Osteoblast (primary cell): ENCODE measurements around the gene ALKBH8. TPM values are rescaled to one million over a fixed set of nuclear protein-coding genes. Genes with fewer than 3 reads are reported as not detected.
"Not testable (repeated sequence)": the region's sequence is repeated elsewhere in the genome, so short reads cannot be mapped to it uniquely, and the experiment has no call there.

Experiments used
- DNase-seq: peaks from one replicate; pipeline ENCODE4 v3.0.0; 2011; ENCODE audit warnings: low spot score, mixed read lengths; ENCODE audit not compliant: insufficient read length; ENCODE audit errors: missing footprints
- H2AFZ ChIP-seq: 2 replicates; pipeline ENCODE4 v1.6.0; 2011; ENCODE audit warnings: mild to moderate bottlenecking, low read length
- H3K27ac ChIP-seq: 2 replicates; pipeline ENCODE4 v1.5.1; 2011; ENCODE audit warnings: mild to moderate bottlenecking, low read depth, low read length, moderate library complexity
- H3K27me3 ChIP-seq: 2 replicates; pipeline ENCODE4 v1.6.0; 2012; ENCODE audit warnings: mild to moderate bottlenecking, control low read depth, inconsistent platforms, low read length, moderate library complexity; ENCODE audit not compliant: insufficient read depth
- H3K36me3 ChIP-seq: 2 replicates; pipeline ENCODE4 v1.5.1; 2011; ENCODE audit warnings: mild to moderate bottlenecking, low read length, control low read depth, moderate library complexity; ENCODE audit not compliant: insufficient read depth
- H3K4me1 ChIP-seq: 2 replicates; pipeline ENCODE4 v1.5.1; 2011; ENCODE audit warnings: mild to moderate bottlenecking, low read length, control low read depth, moderate library complexity; ENCODE audit not compliant: insufficient read depth
- H3K4me2 ChIP-seq: 2 replicates; pipeline ENCODE4 v1.6.0; 2011; ENCODE audit warnings: mild to moderate bottlenecking, low read length; ENCODE audit not compliant: insufficient read depth
- H3K4me3 ChIP-seq: fragments of 200-600 bp; sonication (generic); 3 replicates; pipeline ENCODE4 v1.5.1; 2012; ENCODE audit warnings: mild to moderate bottlenecking, low read length, inconsistent platforms; ENCODE audit not compliant: insufficient read depth
- H3K79me2 ChIP-seq: 2 replicates; pipeline ENCODE4 v1.6.0; 2012; ENCODE audit warnings: mild to moderate bottlenecking, low read length, control low read depth, inconsistent platforms; ENCODE audit not compliant: insufficient read depth
- H3K9me3 ChIP-seq: 2 replicates; pipeline ENCODE4 v1.5.1; 2011; ENCODE audit warnings: low read depth, low read length, control low read depth
- H4K20me1 ChIP-seq: 2 replicates; pipeline ENCODE4 v1.6.0; 2012; ENCODE audit warnings: mild to moderate bottlenecking, low read length, control low read depth; ENCODE audit not compliant: insufficient read depth
- total RNA-seq: library from RNA; depleted of rRNA; stranded (reverse); fragments of >200 nt; gene quantifications from 2 replicates; pipeline ENCODE4 v1.2.3, GENCODE V29; 2012
- TF ChIP-seq, protein P1 (sequence below): IDR thresholded peaks from 2 replicates; pipeline ENCODE4 v1.5.1; 2011; ENCODE audit warnings: mild to moderate bottlenecking, low read depth, low read length, moderate library complexity; ENCODE audit errors: extremely low read depth

The ALKBH8 gene
- total RNA-seq, 1 donor: 6.2 TPM

DNA sequence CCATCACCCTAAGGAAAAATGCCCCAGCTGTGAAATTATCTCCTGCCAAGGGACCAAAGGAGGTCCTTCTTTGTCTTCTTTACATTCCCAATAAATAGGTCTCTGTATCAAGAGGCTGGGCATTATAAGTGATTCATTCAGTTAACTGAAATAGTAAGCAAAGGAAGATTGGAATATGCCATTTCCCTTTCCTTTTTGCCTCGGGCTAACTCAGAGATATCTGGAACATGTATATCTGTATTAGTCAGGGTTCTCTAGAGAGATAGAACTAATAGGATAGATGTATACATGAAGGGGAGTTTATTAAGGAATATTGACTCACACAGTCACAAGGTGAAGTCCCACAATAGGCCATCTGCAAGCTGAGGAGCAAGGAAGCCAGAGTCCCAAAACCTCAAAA is 92.6 kb downstream of the ALKBH8 start:
- Histone ChIP-seq H3K27me3 (no peaks in the 10 kb centered on the region), H3K79me2 (no peaks in the 10 kb centered on the region), H3K36me3 (no peaks in the 10 kb centered on the region), H4K20me1 (no peaks in the 10 kb centered on the region), H2AFZ (no peak overlapping the region), H3K9me3 (no peaks in the 10 kb centered on the region), H3K4me1 (no peaks in the 10 kb centered on the region), H3K27ac (no peak overlapping the region), H3K4me3 (no peak overlapping the region), H3K4me2 (no peak overlapping the region)
- DNase-seq: no peak
- TF ChIP-seq, protein P1, sequence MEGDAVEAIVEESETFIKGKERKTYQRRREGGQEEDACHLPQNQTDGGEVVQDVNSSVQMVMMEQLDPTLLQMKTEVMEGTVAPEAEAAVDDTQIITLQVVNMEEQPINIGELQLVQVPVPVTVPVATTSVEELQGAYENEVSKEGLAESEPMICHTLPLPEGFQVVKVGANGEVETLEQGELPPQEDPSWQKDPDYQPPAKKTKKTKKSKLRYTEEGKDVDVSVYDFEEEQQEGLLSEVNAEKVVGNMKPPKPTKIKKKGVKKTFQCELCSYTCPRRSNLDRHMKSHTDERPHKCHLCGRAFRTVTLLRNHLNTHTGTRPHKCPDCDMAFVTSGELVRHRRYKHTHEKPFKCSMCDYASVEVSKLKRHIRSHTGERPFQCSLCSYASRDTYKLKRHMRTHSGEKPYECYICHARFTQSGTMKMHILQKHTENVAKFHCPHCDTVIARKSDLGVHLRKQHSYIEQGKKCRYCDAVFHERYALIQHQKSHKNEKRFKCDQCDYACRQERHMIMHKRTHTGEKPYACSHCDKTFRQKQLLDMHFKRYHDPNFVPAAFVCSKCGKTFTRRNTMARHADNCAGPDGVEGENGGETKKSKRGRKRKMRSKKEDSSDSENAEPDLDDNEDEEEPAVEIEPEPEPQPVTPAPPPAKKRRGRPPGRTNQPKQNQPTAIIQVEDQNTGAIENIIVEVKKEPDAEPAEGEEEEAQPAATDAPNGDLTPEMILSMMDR: no peak

DNA sequence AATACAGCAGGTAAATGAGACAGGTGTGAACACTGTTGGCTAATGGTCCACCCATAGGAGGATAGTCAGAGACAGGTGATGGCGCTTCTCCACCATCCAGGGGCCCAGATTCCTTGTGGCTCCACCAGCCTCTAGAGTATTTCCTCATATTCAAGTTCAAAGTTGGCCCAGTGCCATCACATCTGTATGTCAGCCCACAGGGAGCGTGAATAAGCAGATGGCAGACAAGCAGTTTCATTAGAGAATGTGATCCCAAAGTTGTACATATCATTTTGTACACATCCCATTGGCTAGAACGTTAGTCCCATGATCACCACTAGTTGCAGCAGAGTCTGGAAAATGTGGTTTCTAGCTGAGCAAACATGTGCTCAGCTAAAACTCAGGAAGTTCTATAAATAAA is 96.9 kb downstream of the ALKBH8 start:
- no peaks in the 10 kb centered on the region for H3K4me1 ChIP-seq
- TF ChIP-seq, protein P1: no peak
- no peaks in the 10 kb centered on the region for H4K20me1 ChIP-seq
- H2AFZ ChIP-seq: no peak overlapping the region
- H3K4me3 ChIP-seq: no peak overlapping the region
- H3K27me3 ChIP-seq: no peaks in the 10 kb centered on the region
- no peak overlapping the region for H3K4me2 ChIP-seq
- H3K36me3 ChIP-seq: no peaks in the 10 kb centered on the region
- no peak overlapping the region for H3K27ac ChIP-seq
- H3K79me2 ChIP-seq: no peaks in the 10 kb centered on the region
- DNase-seq: no peak
- no peaks in the 10 kb centered on the region for H3K9me3 ChIP-seq

DNA sequence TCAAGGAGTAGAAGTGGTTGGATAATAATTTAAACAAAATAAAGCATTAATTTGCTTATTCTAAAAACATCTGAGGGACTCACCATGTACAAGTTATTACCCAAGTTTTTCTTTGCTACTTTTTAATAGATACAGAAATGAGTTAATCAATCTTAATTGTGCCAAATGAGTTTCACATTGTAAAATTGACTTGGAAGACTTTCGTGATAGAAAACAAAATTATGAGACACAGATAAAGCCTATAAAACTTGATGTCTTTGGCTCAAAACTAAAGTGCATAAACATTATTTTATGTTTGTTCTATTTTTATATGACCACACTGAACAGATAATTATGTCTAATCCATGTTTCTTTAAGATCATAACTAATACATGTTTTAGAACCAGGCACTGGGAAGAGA is 97.8 kb downstream of the ALKBH8 start:
- Histone ChIP-seq H4K20me1 (no peaks in the 10 kb centered on the region), H3K4me3 (no peak overlapping the region), H3K79me2 (no peaks in the 10 kb centered on the region), H3K36me3 (no peaks in the 10 kb centered on the region), H3K4me1 (no peaks in the 10 kb centered on the region), H3K27ac (no peak overlapping the region), H2AFZ (no peak overlapping the region), H3K9me3 (no peaks in the 10 kb centered on the region), H3K27me3 (no peaks in the 10 kb centered on the region), H3K4me2 (no peak overlapping the region)
- TF ChIP-seq, protein P1: no peak
- no peak for DNase-seq

DNA sequence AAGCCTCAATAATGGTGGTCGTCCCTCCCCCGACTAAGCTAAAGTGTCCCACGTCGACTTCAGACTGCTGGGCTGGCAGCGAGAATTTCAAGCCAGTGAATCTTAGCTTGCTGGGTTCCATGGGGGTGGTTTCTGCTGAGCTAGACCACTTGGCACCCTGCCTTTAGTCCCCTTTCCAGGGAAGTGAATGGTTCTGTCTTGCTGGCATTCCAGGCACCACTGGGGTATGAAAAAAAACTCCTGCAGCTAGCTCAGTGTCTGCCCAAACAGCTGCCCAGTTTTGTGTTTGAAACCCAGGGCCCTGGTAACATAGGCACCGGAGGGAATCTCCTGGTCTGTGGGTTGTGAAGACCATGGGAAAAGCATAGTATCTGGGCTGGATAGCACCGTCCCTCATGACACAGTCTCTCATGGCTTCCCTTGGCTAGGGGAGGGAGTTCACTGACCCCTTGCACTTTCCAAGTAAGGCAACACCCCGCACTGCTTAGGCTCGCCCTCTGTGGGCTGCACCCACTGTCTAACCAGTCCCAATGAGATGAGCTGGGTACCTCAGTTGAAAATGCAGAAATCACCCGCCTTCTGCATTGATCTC is 99.2 kb downstream of the ALKBH8 start:
- not testable (repeated sequence) for H3K79me2 ChIP-seq, H3K27me3 ChIP-seq, H2AFZ ChIP-seq, H3K36me3 ChIP-seq, DNase-seq, H3K9me3 ChIP-seq, H4K20me1 ChIP-seq, H3K4me2 ChIP-seq, H3K4me1 ChIP-seq, H3K27ac ChIP-seq, H3K4me3 ChIP-seq
